ENCODE data around the gene EEF2. TPM values are rescaled to one million over a fixed set of nuclear protein-coding genes. Genes with fewer than 3 reads are reported as not detected.

The EEF2 gene
- total RNA-seq, 1 experiment from 2014 or later: 3,615 TPM

- Histone ChIP-seq H3K4ac (ENCODE audit: low read depth, low read length) (no peak overlapping the region), H3K14ac (ENCODE audit: insufficient read depth, low read length) (no peak overlapping the region), H2BK12ac (ENCODE audit: insufficient read length, low read depth, low read length) (no peak overlapping the region), H3K23me2 (ENCODE audit: insufficient read length, low read depth, low read length, poor library complexity, severe bottlenecking) (no peaks in the 10 kb centered on the region), H3K18ac (ENCODE audit: insufficient read length, low read depth, low read length) (no peak overlapping the region), H4K5ac (ENCODE audit: insufficient read length, low read depth, low read length) (no peak overlapping the region), H2BK20ac (ENCODE audit: low read depth, low read length, poor library complexity, severe bottlenecking) (no peak overlapping the region), H3T11ph (ENCODE audit: low read length) (no peak overlapping the region), H4K8ac (replicated peaks; ENCODE audit: insufficient read length, low read depth, low read length) (no peak overlapping the region), H3K4me2 (ENCODE audit: insufficient read depth, insufficient read length, low read length) (no peak overlapping the region), H3K4me1 (ENCODE audit: insufficient read depth, low read length) (no peaks in the 10 kb centered on the region), H3K9me3 (ENCODE audit: control insufficient read depth, low read depth, low read length) (no peaks in the 10 kb centered on the region), H2BK15ac (ENCODE audit: low read depth, low read length) (no peak overlapping the region), H4K91ac (ENCODE audit: insufficient read length, low read depth, low read length) (no peak overlapping the region), H2BK120ac (ENCODE audit: low read depth, low read length, poor library complexity, severe bottlenecking) (no peak overlapping the region), H2BK5ac (ENCODE audit: insufficient read length, low read length) (no peak overlapping the region), H2AFZ (ENCODE audit: low read length) (no peak overlapping the region), H4K20me1 (ENCODE audit: control insufficient read depth, insufficient read depth, insufficient read length) (no peaks in the 10 kb centered on the region), H3K27me3 (ENCODE audit: insufficient read depth, low read length) (no peaks in the 10 kb centered on the region), H3K56ac (ENCODE audit: insufficient read length, low read depth, low read length) (no peak overlapping the region), H2AK5ac (ENCODE audit: insufficient read length, low read length) (no peak overlapping the region), H3K23ac (ENCODE audit: insufficient read length, low read depth, low read length) (no peak overlapping the region), H3K79me2 (ENCODE audit: insufficient read depth, low read length) (no peaks in the 10 kb centered on the region), H3K27ac (ENCODE audit: insufficient read length, low read depth, low read length) (no peak overlapping the region), H3K9ac (ENCODE audit: extremely low read depth, insufficient read length, low read length) (no peak overlapping the region), H3K79me1 (ENCODE audit: insufficient read depth, low read depth, low read length, poor library complexity, severe bottlenecking) (no peaks in the 10 kb centered on the region)
- H3K4me1 Mint-ChIP-seq: peaks cover 0 to 1% of the 10 kb centered on the region in 2 experiments; a peak in 3 of 4 replicates
- peaks cover 4 to 29% (median 24%) of the 10 kb centered on the region in 3 experiments; a peak in 6 of 7 replicates for H3K36me3 Mint-ChIP-seq (ENCODE audit: insufficient read depth in 1 of 3, low read depth in 3 of 3)
- DNase-seq: no peak
- TF ChIP-seq CTCF (conservative IDR thresholded peaks at IDR 0.05): no peak
- no peak overlapping the region for H3K4me3 Mint-ChIP-seq
- no peaks in the 10 kb centered on the region; a peak in 1 of 5 replicates for H3K9me3 Mint-ChIP-seq
- H3K27me3 Mint-ChIP-seq (ENCODE audit: low read depth): no peaks in the 10 kb centered on the region; the same call in 1 of the 2 replicates
- no CpG with 5 or more reads among the region's 2 CpGs for WGBS (ENCODE audit: extremely low coverage, insufficient read length, low lambda C conversion rate)
- no peak overlapping the region for H3K27ac Mint-ChIP-seq
These were observed 39.4 kb downstream of the EEF2 start for GRCh38 chr19:3945838-3946237.

Data from H9 (cell line).